ENCODE results near the gene GFRAL. TPM values are rescaled to one million over a fixed set of nuclear protein-coding genes. Genes with fewer than 3 reads are reported as not detected.

The GFRAL gene
- total and polyA plus RNA-seq, 10 of the 15 experiments (the other 5 are each of a cell fraction or from before 2014, with no cell fraction given), result not detected

- no peak for TF ChIP-seq ZZZ3 (IDR thresholded peaks at IDR 0.05; ENCODE audit: control insufficient read depth, insufficient read length, low read depth)
Observed at GRCh38 chr6:55448451-55448850, 121.2 kb downstream of the GFRAL start (continued).

DNA sequence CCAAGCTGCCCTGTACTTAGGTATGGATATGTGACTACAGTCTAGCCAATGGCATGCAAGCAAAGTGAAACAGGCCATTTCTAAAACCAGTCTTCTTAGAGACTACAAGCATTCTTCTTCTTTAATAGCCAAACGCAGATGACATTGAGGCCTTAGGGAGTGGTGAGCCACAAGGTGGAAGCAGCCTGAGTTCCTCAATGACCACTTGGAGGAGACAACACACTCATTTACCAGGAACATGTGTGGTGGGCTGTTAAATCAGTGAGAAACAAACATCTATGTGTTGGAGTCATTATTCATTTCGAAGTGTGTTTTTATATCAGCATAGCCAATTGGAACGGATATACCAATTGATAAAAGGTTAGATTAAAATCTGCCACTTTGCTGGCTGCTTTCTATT is 122.0 kb downstream of the GFRAL start:
- Histone ChIP-seq H3K27ac (ENCODE audit: control insufficient read depth, insufficient read depth) (no peak overlapping the region), H3K27me3 (replicated peaks in 1 of 2; ENCODE audit: control insufficient read depth in 2 of 2, insufficient read depth in 2 of 2, low read length in 1 of 2) (no peaks in the 10 kb centered on the region), H3K4me1 (ENCODE audit: control insufficient read depth, insufficient read depth, low read length) (no peaks in the 10 kb centered on the region), H3K36me3 (ENCODE audit: control insufficient read depth in 2 of 2, insufficient read depth in 2 of 2, low read length in 1 of 2) (no peaks in the 10 kb centered on the region), H3K4me2 (ENCODE audit: control insufficient read depth, insufficient read depth) (no peak overlapping the region), H3K9me3 (replicated peaks; ENCODE audit: control insufficient read depth, insufficient read depth, low read length) (no peaks in the 10 kb centered on the region), H3K9ac (ENCODE audit: control insufficient read depth, insufficient read depth, low read length) (no peak overlapping the region), H3K79me2 (ENCODE audit: control insufficient read depth, insufficient read depth, low read length) (no peaks in the 10 kb centered on the region), H3K4me3 (no peak overlapping the region), H4K20me1 (ENCODE audit: control insufficient read depth, insufficient read depth) (no peaks in the 10 kb centered on the region), H2AFZ (ENCODE audit: control insufficient read depth, low read depth, low read length) (no peak overlapping the region)
- BruUV-seq (replicated peaks), result no TSS peak
- no peak for ATAC-seq
- WGBS (ENCODE audit: insufficient coverage, insufficient replicate concordance, low lambda C conversion rate, missing lambda C conversion rate), result 37% methylated on average over 3 of the region's 3 CpGs
- ChIA-PET RAD21 (ENCODE audit: unreplicated experiment) (no interaction called here), SMC1A (ENCODE audit: uncharacterized antibody, unreplicated experiment) (interaction anchor here (1.2 kb wide), 1 partner anchor 198 kb away, joined by 3 read pairs; no protein-coding TSS in a partner anchor), POLR2A (no interaction called here), CTCF (interaction anchor here (0.7 kb wide), 1 partner anchor 11 kb away, joined by 3 read pairs; no protein-coding TSS in a partner anchor)
- intact Hi-C loops (cut with micrococcal nuclease; ENCODE audit: unreplicated experiment), result loop anchor here (5.0 kb wide), 2 partner anchors 503 to 843 kb away; no protein-coding TSS in a partner anchor
- DNase-seq (ENCODE audit: low read depth, low spot score), result no peak
- TF ChIP-seq ZBED1 (IDR thresholded peaks at IDR 0.05; ENCODE audit: borderline replicate concordance) (no peak), ZZZ3 (IDR thresholded peaks at IDR 0.05; ENCODE audit: control insufficient read depth, insufficient read length, low read depth) (no peak), HCFC1 (IDR thresholded peaks at IDR 0.05; ENCODE audit: low read length) (no peak), SIX5 (IDR thresholded peaks at IDR 0.05; ENCODE audit: low read depth, low read length, severe bottlenecking) (no peak), EGR1 (IDR thresholded peaks at IDR 0.05; ENCODE audit: borderline replicate concordance in 1 of 2, low read depth in 2 of 2, low read length in 2 of 2) (no peak), ZNF622 (IDR thresholded peaks at IDR 0.05) (no peak), SMAD1 (IDR thresholded peaks at IDR 0.05; ENCODE audit: low read depth, partially characterized antibody) (no peak), RAD21 (IDR thresholded peaks at IDR 0.05; ENCODE audit: insufficient read depth, low read depth, low read length) (no peak), STAT3 (IDR thresholded peaks at IDR 0.05; ENCODE audit: low read depth, low read length) (no peak), CBX5 (IDR thresholded peaks at IDR 0.05; ENCODE audit: low read depth) (no peak), FOXK2 (IDR thresholded peaks at IDR 0.05) (no peak), EZH2 (IDR thresholded peaks at IDR 0.05; ENCODE audit: borderline replicate concordance, control insufficient read depth, low read depth, low read length) (no peak), SUPT20H (IDR thresholded peaks at IDR 0.05; ENCODE audit: borderline replicate concordance, control insufficient read depth, low read depth, low read length) (no peak)
- in situ Hi-C loops (cut with MboI), result no loop called here
- FAIRE-seq, result no peak

All from GM12878 (cell line).